HL-60/S4 treated with phorbol 12-myristate 13-acetate at 8.2 ng/mL for 4 days and 3 days (cell line): ENCODE data around the gene ROBO1.

Experiments used
- in situ Hi-C: fragments of 300-500 bp; cut with MboI; formaldehyde crosslinking; loops from 2 replicates; pipeline ENCODE4 v1.15.0; 2022; ENCODE audit warnings: low sequenced_read_pairs

ROBO1 gene

DNA sequence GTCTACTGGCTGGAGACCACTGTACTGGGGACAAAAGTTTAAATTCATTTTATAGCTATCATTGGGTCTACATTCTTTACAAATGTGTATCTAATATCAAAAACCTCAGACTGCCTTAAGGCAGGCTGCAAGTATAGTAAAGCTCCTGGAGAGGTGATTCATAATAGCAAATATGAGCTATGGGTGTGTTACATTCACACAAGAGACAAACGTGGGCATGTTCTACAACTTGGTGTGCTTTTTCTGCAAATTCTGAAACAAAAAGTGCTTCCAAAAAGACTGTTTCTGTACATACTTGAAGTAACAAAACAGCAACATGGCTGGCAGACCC is 1101.4 kb downstream of the ROBO1 start:
- in situ Hi-C loops: no loop called here

DNA sequence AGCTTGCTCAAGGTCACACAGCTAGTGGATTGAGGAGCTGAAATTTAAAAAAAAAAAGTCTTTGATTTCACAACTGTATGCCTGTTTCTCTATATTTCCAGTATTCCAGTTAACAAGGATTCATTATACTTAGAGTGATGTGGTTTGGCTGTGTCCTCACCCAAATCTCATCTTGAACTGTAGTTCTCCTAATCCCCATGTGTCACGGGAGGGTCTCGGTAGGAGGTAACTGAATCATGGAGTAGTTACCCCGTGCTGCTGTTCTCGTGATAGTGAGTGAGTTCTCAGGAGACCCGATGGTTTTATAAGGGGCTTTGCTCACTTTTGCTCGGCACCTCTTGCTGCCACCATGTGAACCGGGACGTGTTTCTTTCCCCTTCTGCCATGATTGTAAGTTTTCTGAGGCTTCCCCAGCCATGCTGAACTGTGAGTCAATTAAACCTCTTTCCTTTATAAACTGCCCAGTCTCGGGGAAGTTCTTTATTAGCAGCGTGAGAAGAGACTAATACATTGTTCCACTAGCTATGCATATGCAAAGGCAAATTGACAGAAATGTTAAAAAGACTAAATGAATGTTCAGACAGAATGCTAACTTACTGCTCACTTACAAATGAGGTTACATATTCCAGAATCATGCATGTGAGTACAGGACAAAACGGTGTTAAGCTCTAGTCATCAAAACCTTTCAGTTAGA is 1101.9 kb downstream of the ROBO1 start:
- in situ Hi-C loops: no loop called here

DNA sequence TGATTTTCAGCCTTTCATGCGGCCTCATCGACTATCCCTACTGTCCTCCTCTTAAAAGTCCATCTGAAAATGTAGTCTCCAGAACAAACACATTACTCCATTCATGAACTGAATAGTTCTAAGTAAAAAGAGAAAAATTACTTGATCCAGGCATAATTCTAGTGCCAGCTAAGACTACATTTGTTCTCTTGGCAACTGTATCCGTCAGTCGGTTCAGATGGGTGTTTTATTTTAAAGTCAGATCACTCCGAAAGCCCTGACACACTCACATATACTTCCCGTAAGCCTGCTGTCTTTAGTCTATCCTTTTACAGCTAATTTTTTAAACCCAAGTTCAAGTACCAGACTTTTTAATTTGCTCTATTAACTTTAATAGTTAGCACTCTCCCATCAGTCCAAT is 1102.7 kb downstream of the ROBO1 start:
- in situ Hi-C loops: no loop called here

DNA sequence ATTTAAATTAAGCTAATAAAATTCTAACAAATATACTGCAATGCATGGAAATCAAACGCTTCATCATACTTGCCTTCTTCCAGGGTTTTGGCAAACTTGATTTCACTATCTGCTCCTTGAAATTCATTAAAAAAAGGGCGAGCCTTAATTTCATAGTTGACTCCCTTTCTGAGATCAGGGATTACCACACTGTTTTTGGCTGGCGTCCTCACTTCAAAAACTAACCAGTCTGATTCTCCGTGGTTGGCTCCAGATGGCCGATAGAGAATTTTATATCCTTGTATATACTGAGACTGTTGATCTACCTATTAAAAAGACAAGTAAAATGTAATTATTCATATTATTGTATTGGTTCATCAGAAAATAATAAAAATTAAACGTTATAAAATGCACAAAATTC is 1106.8 kb downstream of the ROBO1 start:
- in situ Hi-C loops: no loop called here

DNA sequence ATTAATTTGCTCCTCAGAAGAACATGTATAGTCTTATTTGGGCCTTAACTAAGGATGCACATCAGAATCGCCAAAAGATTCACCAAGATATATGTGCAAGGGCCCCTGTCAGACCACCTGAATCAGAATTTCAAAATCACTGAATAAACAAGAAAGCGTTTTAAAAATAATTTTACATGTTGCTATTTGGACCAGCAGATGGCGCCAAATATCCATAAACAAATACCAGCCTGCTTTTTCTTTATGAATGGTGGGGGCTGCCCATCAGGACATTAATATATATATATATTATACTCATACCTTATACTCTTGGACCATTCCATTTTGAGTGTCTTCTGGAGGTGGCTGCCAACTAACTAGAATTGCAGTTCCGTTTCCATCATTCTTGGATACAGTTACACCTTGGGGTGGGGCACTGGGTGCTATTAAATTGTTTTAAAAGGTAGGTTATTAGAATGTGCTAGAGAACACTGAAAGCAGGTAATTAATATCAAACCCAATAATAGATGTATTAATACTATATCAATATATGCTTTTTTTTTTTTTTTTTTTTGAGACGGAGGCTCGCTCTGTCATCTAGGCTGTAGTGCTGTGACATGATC is 1108.3 kb downstream of the ROBO1 start:
- in situ Hi-C loops: no loop called here

DNA sequence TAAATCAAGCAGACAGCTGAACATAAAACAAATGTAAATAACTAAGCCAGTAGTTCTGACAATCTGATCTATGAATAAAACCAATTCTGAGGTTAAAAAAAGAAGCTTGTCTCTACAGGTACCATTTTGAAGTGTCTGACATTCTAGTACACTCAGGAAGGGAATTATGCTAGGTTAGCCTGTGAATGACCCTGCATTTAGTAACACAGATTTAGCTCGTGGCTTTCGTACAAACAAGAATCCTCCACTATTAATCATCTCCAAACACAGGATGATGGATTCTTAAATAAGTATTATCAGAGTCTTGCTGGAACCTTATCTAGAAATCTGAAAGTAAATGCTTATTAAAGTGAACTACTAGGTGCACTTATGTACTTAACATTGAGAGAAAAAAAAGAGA is 1120.1 kb downstream of the ROBO1 start:
- in situ Hi-C loops: no loop called here

DNA sequence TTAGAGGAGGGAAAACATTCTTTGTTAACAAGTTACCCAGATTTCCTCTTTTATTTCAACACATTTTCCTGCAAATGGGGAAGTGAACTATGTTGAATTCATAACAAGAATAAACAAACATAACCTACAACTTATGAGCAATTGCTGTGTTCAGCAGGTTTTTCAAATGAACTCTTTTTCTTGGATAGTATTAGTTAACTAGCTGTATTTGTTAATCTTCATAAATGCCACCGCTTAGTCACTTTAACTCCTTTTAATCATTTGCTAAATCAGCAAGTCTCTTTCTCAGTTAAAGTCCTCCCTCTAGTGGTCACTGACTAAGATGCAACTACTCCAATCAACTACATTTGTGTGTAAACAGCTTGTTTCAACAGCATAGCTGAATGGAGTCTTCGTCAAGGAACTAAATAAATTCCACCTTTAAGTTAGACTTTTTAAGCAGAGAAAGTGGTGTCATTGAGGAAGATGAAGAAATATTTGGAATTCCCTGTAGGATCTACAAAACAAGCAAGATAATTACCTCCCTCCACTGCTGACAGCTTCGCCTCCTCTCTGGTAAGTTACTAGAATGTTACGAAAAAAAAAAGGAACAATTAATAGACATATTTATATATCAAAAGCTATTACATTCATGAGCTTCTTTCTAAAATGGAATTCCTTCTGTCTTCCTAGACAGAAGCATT is 1122.0 kb downstream of the ROBO1 start:
- in situ Hi-C loops: no loop called here

DNA sequence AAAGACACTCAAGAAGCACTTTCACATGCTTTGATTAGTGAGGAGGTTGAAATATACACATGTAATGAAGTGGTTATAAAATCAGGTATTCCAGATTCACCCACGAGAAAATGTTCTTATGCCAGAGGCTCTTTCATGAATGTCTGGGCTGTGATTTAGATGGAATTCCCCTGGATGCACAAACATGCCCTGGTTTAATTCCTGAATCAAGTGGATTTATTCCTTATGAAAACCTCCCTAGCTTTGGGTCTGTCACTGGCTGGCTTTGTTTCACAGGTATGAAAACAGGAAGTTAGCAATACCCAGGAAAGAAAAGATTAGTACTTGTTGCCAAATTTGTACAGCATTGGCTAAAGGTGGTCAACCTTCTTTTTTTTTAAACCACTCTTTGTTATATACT is 1123.0 kb downstream of the ROBO1 start:
- in situ Hi-C loops: no loop called here

DNA sequence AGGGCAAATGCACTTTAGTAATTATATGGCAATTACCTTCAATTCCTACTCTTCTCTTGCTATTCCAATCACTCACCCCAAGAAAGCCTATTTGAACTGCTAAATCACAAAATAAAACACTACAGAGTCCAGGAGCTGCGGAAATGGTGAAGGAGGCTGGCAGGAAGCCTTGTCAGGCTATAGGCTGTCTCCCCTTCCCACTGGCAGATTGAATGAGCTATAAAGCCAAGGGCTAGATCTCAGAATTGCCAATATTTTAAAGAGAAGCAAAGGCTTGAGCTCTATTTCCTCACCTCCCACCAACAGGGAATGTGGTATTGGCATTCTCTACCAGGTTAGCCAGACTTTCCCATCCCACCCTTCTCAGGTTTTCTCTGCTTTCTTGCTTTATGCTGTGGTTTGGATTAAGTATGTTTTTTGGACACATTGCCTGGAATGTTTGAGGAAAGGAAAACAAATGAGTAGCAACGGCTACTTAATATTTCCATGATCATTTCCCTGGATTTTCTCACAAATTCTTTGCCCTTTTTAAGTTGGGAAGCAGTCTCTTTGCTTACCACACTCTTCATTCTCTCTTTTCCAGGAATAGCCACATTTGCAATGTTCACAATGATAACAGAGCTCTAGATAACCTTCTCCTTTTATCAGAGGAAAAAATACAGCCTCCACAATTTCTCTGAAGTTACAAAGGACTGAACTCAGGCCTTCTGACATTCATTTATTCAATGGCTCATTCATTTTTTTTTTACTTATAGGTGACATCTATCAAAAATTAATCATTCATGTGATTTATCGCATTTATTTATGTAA is 1125.4 kb downstream of the ROBO1 start:
- in situ Hi-C loops: no loop called here

DNA sequence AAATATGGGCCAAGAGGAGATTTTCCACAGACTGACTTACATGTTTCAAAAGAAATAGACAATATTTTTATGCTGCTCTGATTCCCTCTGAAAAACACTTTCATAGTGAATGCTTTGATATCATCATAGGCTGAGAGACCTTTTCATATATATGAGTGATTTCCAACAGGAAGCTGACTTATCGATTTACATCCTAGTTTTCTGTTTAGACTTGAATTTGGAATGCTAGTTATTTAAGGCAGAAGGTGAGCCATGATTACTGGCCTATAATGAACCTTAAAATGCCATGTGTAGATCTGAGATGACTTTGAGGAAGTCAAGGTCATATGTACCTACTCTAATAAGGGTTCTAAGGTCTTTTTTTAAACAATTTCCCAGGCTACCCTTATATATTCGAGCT is 1126.1 kb downstream of the ROBO1 start:
- in situ Hi-C loops: no loop called here

DNA sequence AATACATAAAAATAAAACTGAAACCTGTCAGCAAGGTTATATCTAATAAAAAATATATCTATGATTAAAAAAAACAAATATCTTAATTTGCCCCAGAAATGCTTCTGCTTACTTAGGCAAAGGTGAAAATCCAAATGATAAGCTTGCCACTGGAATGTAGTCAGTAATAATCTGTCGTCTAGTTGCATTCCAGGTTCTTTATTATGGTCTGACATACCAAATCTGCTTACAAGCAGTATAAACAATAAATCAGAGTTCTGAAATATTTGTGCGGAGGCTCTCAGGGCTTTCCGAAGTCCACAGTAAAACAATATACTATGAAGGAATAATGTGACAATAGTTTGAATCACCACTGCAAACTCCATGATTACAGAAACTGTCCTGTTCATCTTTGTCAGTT is 1133.5 kb downstream of the ROBO1 start:
- in situ Hi-C loops: no loop called here

DNA sequence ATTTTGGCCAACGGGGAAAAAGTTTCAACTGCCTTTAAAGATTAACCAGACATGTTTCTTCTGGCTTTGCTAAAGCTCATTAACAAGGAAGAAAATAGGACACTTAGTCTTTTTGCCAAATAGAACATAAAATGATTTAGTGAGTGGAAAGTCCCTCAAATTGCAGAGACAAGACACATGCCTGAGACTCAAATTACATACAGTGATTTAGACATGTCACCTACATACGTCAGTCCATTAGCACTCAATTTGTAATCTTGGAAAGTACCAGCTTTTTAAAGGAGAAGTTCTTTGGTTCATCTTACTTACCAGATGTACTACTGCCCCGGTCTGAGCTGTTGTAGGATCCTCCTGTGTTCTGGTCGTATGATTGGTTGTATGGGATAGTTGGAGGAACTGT is 1134.2 kb downstream of the ROBO1 start:
- in situ Hi-C loops: no loop called here

DNA sequence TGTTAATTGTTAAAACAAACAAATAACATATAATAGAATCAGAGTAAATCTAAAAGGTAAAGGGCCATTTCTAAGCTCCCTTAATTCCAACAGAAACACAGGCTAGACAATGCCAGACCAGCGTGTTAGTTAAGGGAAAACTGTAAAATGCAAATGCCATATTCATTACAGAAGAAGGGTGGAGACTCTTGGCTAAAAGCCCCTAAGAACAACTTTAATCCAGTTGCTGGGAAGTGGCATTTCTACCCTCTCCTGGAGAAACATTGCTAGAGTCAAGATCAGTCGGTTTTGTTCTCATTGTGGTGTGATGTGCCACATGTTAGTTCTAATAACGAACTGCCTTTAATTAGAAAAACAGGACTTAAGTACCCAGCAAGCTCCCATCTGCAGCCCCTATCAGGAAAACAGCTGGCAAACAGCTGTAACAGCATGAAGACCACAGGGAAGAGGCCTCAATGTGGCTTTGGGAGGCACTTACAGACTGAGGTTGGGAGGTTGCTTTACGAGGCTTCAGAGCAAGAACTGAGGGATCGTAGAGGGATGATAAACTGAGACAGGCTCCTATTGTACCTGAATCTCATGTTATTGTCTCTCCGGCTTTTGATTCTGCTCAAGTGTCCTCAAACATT is 1134.8 kb downstream of the ROBO1 start:
- in situ Hi-C loops: no loop called here

DNA sequence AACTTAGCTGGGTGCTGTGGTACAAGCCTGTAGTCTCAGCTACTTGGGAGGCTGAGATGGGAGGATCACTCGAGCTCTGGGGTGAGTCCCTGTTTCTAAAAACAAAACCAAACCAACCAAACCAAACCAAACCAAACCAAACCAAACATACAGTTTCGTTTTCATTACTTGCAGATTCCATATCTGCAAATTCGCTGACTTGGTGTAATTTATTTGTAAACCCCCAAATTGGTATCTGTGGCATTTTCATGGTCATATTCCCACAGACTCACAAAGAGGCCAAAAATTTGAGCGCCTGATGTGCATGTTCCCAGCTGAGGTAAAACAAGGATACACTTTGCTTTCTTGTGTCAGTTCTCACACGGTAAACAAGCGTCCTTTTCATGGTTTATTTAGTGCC is 1138.3 kb downstream of the ROBO1 start:
- in situ Hi-C loops: no loop called here

DNA sequence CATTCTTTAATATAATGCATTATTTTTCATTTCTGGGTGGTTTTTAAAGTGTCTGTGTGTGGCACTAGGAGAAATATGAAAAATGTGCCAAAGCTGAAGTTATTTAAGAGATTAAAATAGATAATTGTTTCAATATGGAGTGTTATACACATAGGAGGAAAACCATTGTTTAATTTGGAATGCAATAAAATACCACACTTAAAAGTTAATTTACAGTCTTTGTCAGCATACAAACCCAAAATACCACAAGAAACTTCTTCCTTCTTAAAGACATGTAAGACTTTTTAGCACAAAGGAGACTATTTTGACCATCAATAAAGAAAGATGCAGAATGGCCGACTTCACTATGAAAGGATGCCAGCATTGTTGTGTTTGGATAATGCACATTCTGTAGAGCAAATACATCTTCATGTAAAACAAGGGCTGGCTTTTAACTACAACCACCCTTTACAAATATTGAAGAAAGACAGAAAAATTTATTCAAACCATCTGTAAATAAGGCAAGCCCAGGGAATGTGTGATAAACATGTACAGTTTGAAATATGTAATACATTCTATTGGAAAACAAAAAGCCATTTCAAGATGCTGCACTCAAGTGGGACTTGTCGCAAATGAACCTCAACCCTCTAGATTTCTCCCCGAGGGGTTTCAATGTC is 1146.6 kb downstream of the ROBO1 start:
- in situ Hi-C loops: no loop called here

DNA sequence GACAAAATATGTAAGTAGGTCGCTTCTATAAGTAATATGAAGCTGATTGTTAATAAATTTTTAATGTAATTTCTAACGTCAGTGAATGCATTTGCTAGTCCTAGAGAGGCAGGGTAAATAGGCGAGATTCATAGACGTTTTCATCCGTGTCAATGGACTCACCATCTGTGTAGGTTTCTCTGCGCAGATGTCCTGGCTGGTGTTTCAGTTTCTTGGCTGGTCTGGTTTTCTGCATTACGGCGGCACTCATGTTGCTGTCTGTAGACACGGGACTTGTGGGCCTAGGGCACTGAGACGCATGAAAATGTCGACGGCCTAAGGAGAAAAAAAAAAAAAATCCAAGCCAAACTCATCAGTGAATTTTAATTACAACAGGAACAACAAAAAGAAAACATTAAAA is 1153.3 kb downstream of the ROBO1 start:
- in situ Hi-C loops: no loop called here

DNA sequence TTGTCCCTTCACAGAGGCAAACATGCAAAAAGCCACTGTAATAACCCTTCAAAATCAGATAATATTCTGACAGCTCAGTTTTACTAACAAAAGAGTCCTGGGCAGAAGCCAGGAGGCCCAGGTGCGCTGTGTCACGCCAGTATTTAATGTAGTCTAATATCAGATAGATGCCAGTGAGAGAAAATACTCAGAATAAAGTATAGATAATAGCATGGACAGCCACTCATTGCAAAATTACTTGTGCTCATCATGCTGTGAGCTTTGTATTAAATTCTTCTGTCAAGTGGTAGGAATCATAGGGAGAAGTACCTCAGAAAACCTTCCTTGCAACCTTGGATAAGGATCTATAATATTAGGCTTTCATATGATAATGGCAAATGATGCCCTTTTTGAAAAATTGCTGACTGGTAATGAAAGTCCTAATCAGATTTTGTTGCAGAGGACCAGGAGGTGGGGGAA is 1154.3 kb downstream of the ROBO1 start:
- in situ Hi-C loops: no loop called here

DNA sequence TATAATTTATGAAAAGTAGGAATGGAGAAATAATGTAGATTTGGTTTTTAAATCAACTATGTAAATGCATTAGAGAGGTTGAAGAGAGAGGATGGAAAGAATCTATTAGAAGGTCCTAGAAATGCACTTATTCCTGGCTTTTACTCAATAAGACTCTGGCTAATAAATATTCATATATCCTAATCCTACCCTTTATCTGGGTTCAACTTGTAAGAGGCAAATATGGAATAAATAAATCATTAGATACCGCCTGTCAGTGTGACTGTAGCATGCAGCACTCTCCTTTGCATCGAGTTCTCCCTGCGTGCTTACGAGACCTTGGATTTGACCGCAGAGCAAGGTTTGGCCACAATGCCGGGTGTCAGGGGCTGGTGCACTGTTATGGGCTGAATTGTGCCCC is 1156.5 kb downstream of the ROBO1 start:
- in situ Hi-C loops: no loop called here

DNA sequence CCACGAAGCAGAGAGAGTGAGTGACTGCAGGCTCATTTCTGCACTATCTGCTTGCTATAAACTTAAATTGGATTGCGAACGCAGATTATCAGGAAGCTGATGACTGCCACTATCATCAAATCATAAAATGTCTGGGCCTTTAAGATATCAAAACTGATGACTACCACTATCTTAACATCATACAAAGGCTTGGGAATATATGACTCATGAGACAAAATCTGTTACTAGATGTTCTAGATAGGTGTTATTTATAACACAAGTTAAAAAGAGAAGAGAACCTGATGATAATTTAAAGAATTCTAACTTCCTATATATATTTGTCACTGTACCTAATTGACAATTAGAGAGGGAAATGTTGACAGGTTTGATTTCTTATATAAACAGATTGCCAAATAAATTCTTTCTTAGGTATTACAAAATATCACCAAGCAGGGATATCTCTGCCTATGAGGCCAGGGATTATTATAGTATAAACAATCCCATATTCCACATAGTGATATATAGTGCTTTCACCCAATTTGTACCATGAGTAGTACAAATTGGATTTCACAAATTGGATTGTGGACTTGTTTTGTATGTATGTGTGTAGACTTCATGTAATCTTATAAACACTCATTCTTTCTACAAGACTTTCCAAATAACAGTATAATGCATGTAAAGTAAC is 1157.2 kb downstream of the ROBO1 start:
- in situ Hi-C loops: no loop called here

DNA sequence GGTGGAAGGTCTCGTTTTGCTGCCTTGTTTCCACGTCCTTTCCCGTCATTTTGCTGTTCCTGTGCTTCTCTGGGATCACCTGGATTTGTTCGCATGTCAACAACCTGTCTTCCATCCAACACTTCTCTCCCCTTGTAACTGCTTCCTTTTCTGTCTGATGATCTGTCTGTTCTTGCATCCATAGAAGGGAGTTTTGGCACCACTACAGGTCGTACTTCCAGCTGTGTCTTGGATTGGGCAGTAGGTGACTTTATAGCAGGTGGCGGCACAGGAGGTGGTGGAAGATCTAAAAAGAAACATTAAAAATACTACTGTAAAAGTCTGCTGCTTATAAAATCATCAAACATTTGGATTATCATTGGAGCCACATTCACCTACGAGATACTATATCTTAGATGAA is 1161.0 kb downstream of the ROBO1 start:
- in situ Hi-C loops: no loop called here
